ENCODE measurements around the gene TGM1.

The TGM1 gene

GRCh38 chr14:24266344-24267244, 3.6 kb upstream of the TGM1 start:
- Histone ChIP-seq H3K27me3 (ENCODE audit: insufficient read depth, low read length, poor library complexity) (no peaks in the 10 kb centered on the region), H2BK15ac (replicated peaks; ENCODE audit: low read depth) (no peak overlapping the region), H3K4me2 (ENCODE audit: low read length) (no peak overlapping the region), H3K79me2 (ENCODE audit: control insufficient read depth, insufficient read depth, low read length) (no peaks in the 10 kb centered on the region), H4K8ac (ENCODE audit: low read depth, low read length) (no peak overlapping the region), H3K9ac (ENCODE audit: low read length) (no peak overlapping the region), H4K5ac (ENCODE audit: low read length) (no peak overlapping the region), H2BK120ac (ENCODE audit: low read depth, low read length) (no peak overlapping the region), H3K4ac (ENCODE audit: low read depth, low read length) (no peak overlapping the region), H2AK5ac (ENCODE audit: low read length) (no peak overlapping the region), H3K4me1 (ENCODE audit: control insufficient read depth, low read depth, low read length) (no peaks in the 10 kb centered on the region), H3K23ac (ENCODE audit: low read length) (no peak overlapping the region), H2BK5ac (ENCODE audit: low read length) (no peak overlapping the region), H3K4me3 (ENCODE audit: low read length) (no peak overlapping the region), H3K79me1 (ENCODE audit: low read length) (no peaks in the 10 kb centered on the region), H3K18ac (ENCODE audit: low read length) (no peak overlapping the region), H3K36me3 (ENCODE audit: control insufficient read depth, insufficient read depth, low read length) (no peaks in the 10 kb centered on the region), H3K27ac (ENCODE audit: low read depth, low read length) (no peak overlapping the region), H3K56ac (ENCODE audit: low read length) (no peak overlapping the region)
- no CpG with 5 or more reads among the region's 18 CpGs for WGBS (ENCODE audit: extremely low coverage, insufficient coverage, low lambda C conversion rate)
- no peak for DNase-seq

GRCh38 chr14:24264298-24264697, 1.3 kb upstream of the TGM1 start:
- Histone ChIP-seq H3K56ac (ENCODE audit: low read length) (no peak overlapping the region), H3K79me1 (ENCODE audit: low read length) (no peaks in the 10 kb centered on the region), H3K18ac (ENCODE audit: low read length) (no peak overlapping the region), H3K36me3 (ENCODE audit: control insufficient read depth, insufficient read depth, low read length) (no peaks in the 10 kb centered on the region), H3K27me3 (ENCODE audit: insufficient read depth, low read length, poor library complexity) (no peaks in the 10 kb centered on the region), H2AK5ac (ENCODE audit: low read length) (no peak overlapping the region), H4K5ac (ENCODE audit: low read length) (no peak overlapping the region), H3K4me2 (ENCODE audit: low read length) (no peak overlapping the region), H3K27ac (ENCODE audit: low read depth, low read length) (no peak overlapping the region), H3K79me2 (ENCODE audit: control insufficient read depth, insufficient read depth, low read length) (no peaks in the 10 kb centered on the region), H2BK120ac (ENCODE audit: low read depth, low read length) (no peak overlapping the region), H3K9ac (ENCODE audit: low read length) (no peak overlapping the region), H3K23ac (ENCODE audit: low read length) (no peak overlapping the region), H2BK5ac (ENCODE audit: low read length) (no peak overlapping the region), H3K4ac (ENCODE audit: low read depth, low read length) (no peak overlapping the region), H4K8ac (ENCODE audit: low read depth, low read length) (no peak overlapping the region), H3K4me1 (ENCODE audit: control insufficient read depth, low read depth, low read length) (no peaks in the 10 kb centered on the region), H3K4me3 (ENCODE audit: low read length) (no peak overlapping the region), H2BK15ac (replicated peaks; ENCODE audit: low read depth) (no peak overlapping the region)
- no peak for DNase-seq
- no CpG with 5 or more reads among the region's 6 CpGs for WGBS (ENCODE audit: extremely low coverage, insufficient coverage, low lambda C conversion rate)

- Histone ChIP-seq H2BK120ac (ENCODE audit: low read depth, low read length) (no peak overlapping the region), H2AK5ac (ENCODE audit: low read length) (no peak overlapping the region), H3K4ac (ENCODE audit: low read depth, low read length) (no peak overlapping the region), H3K79me1 (ENCODE audit: low read length) (no peaks in the 10 kb centered on the region), H3K56ac (ENCODE audit: low read length) (no peak overlapping the region), H3K27ac (ENCODE audit: low read depth, low read length) (no peak overlapping the region), H3K36me3 (ENCODE audit: control insufficient read depth, insufficient read depth, low read length) (no peaks in the 10 kb centered on the region), H3K4me3 (ENCODE audit: low read length) (no peak overlapping the region), H3K23ac (ENCODE audit: low read length) (no peak overlapping the region), H3K27me3 (ENCODE audit: insufficient read depth, low read length, poor library complexity) (no peaks in the 10 kb centered on the region), H2BK15ac (replicated peaks; ENCODE audit: low read depth) (no peak overlapping the region), H3K4me2 (ENCODE audit: low read length) (no peak overlapping the region), H3K4me1 (ENCODE audit: control insufficient read depth, low read depth, low read length) (no peaks in the 10 kb centered on the region), H4K5ac (ENCODE audit: low read length) (no peak overlapping the region), H4K8ac (ENCODE audit: low read depth, low read length) (no peak overlapping the region), H2BK5ac (ENCODE audit: low read length) (no peak overlapping the region), H3K18ac (ENCODE audit: low read length) (no peak overlapping the region), H3K79me2 (ENCODE audit: control insufficient read depth, insufficient read depth, low read length) (no peaks in the 10 kb centered on the region), H3K9ac (ENCODE audit: low read length) (no peak overlapping the region)
- WGBS (ENCODE audit: extremely low coverage, insufficient coverage, low lambda C conversion rate), result no CpG with 5 or more reads among the region's 6 CpGs
- DNase-seq, result peak; percentile 2
Observed at GRCh38 chr14:24263848-24264247, 871 bp upstream of the TGM1 start.

GRCh38 chr14:24261969-24262327, 1.0 kb downstream of the TGM1 start:
- Histone ChIP-seq H2AK5ac (ENCODE audit: low read length) (no peak overlapping the region), H3K4me1 (ENCODE audit: control insufficient read depth, low read depth, low read length) (no peaks in the 10 kb centered on the region), H3K4me2 (ENCODE audit: low read length) (no peak overlapping the region), H3K79me2 (ENCODE audit: control insufficient read depth, insufficient read depth, low read length) (no peaks in the 10 kb centered on the region), H3K56ac (ENCODE audit: low read length) (no peak overlapping the region), H3K79me1 (ENCODE audit: low read length) (no peaks in the 10 kb centered on the region), H3K27ac (ENCODE audit: low read depth, low read length) (no peak overlapping the region), H3K36me3 (ENCODE audit: control insufficient read depth, insufficient read depth, low read length) (no peaks in the 10 kb centered on the region), H3K4ac (ENCODE audit: low read depth, low read length) (no peak overlapping the region), H3K4me3 (ENCODE audit: low read length) (no peak overlapping the region), H3K27me3 (ENCODE audit: insufficient read depth, low read length, poor library complexity) (no peaks in the 10 kb centered on the region), H3K18ac (ENCODE audit: low read length) (no peak overlapping the region), H4K8ac (ENCODE audit: low read depth, low read length) (no peak overlapping the region), H4K5ac (ENCODE audit: low read length) (no peak overlapping the region), H2BK15ac (replicated peaks; ENCODE audit: low read depth) (no peak overlapping the region), H3K9ac (ENCODE audit: low read length) (no peak overlapping the region), H2BK120ac (ENCODE audit: low read depth, low read length) (no peak overlapping the region), H2BK5ac (ENCODE audit: low read length) (no peak overlapping the region), H3K23ac (ENCODE audit: low read length) (no peak overlapping the region)
- DNase-seq, result no peak
- no CpG with 5 or more reads among the region's 19 CpGs for WGBS (ENCODE audit: extremely low coverage, insufficient coverage, low lambda C conversion rate)

GRCh38 chr14:24261256-24261968, 1.6 kb downstream of the TGM1 start:
- no peak for DNase-seq
- Histone ChIP-seq H3K4me3 (ENCODE audit: low read length) (no peak overlapping the region), H3K4me2 (ENCODE audit: low read length) (no peak overlapping the region), H2BK15ac (replicated peaks; ENCODE audit: low read depth) (no peak overlapping the region), H3K18ac (ENCODE audit: low read length) (no peak overlapping the region), H3K4ac (ENCODE audit: low read depth, low read length) (no peak overlapping the region), H3K79me1 (ENCODE audit: low read length) (no peaks in the 10 kb centered on the region), H2BK5ac (ENCODE audit: low read length) (no peak overlapping the region), H3K23ac (ENCODE audit: low read length) (no peak overlapping the region), H3K79me2 (ENCODE audit: control insufficient read depth, insufficient read depth, low read length) (no peaks in the 10 kb centered on the region), H4K5ac (ENCODE audit: low read length) (no peak overlapping the region), H4K8ac (ENCODE audit: low read depth, low read length) (no peak overlapping the region), H3K56ac (ENCODE audit: low read length) (no peak overlapping the region), H3K27me3 (ENCODE audit: insufficient read depth, low read length, poor library complexity) (no peaks in the 10 kb centered on the region), H2AK5ac (ENCODE audit: low read length) (no peak overlapping the region), H3K27ac (ENCODE audit: low read depth, low read length) (no peak overlapping the region), H2BK120ac (ENCODE audit: low read depth, low read length) (no peak overlapping the region), H3K36me3 (ENCODE audit: control insufficient read depth, insufficient read depth, low read length) (no peaks in the 10 kb centered on the region), H3K4me1 (ENCODE audit: control insufficient read depth, low read depth, low read length) (no peaks in the 10 kb centered on the region), H3K9ac (ENCODE audit: low read length) (no peak overlapping the region)
- no CpG with 5 or more reads among the region's 20 CpGs for WGBS (ENCODE audit: extremely low coverage, insufficient coverage, low lambda C conversion rate)
